Panc1 (cell line): ENCODE results near the gene MPP2. TPM values are rescaled to one million over a fixed set of nuclear protein-coding genes. Genes with fewer than 3 reads are reported as not detected.

Experiments used
- ATAC-seq: fragments of 200-7000 bp; cut with Tn5 transposase; 2 replicates; pipeline ENCODE4 v1.9.1; 2020; ENCODE audit warnings: mild to moderate bottlenecking, moderate library complexity
- BruUV-seq: library from RNA; stranded (reverse); fragments of 400-500 nt; replicated peaks from 2 replicates; lab custom pipeline; 2021; lab: Mats Ljungman, UMichigan
- CTCF ChIA-PET: fragments of 300-600 bp; sonication (Branson Sonifier 250); formaldehyde crosslinking; loops from one replicate; lab custom pipeline; 2022; ENCODE audit warnings: antibody characterized with exemption; lab: Charles Lee
- POLR2A ChIA-PET: fragments of 300-600 bp; sonication (Branson Sonifier 250); formaldehyde crosslinking; loops from one replicate; lab custom pipeline; 2022; ENCODE audit warnings: antibody characterized with exemption; lab: Charles Lee
- DNase-seq: peaks from one replicate; pipeline ENCODE4 v3.0.0-alpha.2; 2010; ENCODE audit warnings: low read depth, low spot score
- H3K27ac ChIP-seq: 2 replicates; pipeline ENCODE4 v1.5.1; 2011; ENCODE audit warnings: mild to moderate bottlenecking, low read length, inconsistent platforms
- H3K27me3 ChIP-seq: fragments of 200-500 bp; sonication (Bioruptor generic); 2 replicates; pipeline ENCODE4 v1.6.0; 2014; ENCODE audit warnings: low read length, inconsistent platforms; ENCODE audit not compliant: control insufficient read depth, insufficient read depth
- H3K36me3 ChIP-seq: fragments of 200-500 bp; sonication (Bioruptor generic); 2 replicates; pipeline ENCODE4 v1.5.1; 2014; ENCODE audit warnings: inconsistent platforms, mild to moderate bottlenecking, low read length, moderate library complexity; ENCODE audit not compliant: control insufficient read depth, insufficient read depth
- H3K4me1 ChIP-seq: 2 replicates; pipeline ENCODE4 v1.5.1; 2011; ENCODE audit warnings: inconsistent platforms, mild to moderate bottlenecking, low read length, moderate library complexity; ENCODE audit not compliant: control insufficient read depth, insufficient read depth
- H3K4me3 ChIP-seq, 2 experiments: 2 replicates each; pipeline ENCODE4 v1.5.1; 2011 to 2012; ENCODE audit warnings: low read depth in 2 of 2, low read length in 2 of 2, mild to moderate bottlenecking in 2 of 2, inconsistent platforms in 1 of 2, moderate library complexity in 1 of 2
- H3K9me3 ChIP-seq: fragments of 200-500 bp; sonication (Bioruptor generic); 2 replicates; pipeline ENCODE4 v1.5.1; 2014; ENCODE audit warnings: low read depth, mild to moderate bottlenecking, inconsistent platforms, low read length, moderate library complexity; ENCODE audit not compliant: control insufficient read depth, insufficient read depth
- POLR2AphosphoS5 ChIP-seq: IDR thresholded peaks from 2 replicates; pipeline ENCODE4 v1.6.1; 2012; ENCODE audit warnings: mild to moderate bottlenecking, low read depth, low read length, moderate library complexity
- REST ChIP-seq, 2 experiments: IDR thresholded peaks; 2 replicates each; pipeline ENCODE4 v1.6.1; 2011 to 2012; ENCODE audit warnings: low read depth in 2 of 2, control low read depth in 1 of 2, low read length in 1 of 2, mild to moderate bottlenecking in 1 of 2, moderate library complexity in 1 of 2; ENCODE audit not compliant: insufficient read depth in 1 of 2
- SIN3A ChIP-seq: IDR thresholded peaks from 2 replicates; pipeline ENCODE4 v1.6.1; 2012; ENCODE audit warnings: low read depth, mild to moderate bottlenecking, low read length, moderate library complexity, borderline replicate concordance; ENCODE audit not compliant: insufficient read depth
- TCF7L2 ChIP-seq: IDR thresholded peaks from 2 replicates; pipeline ENCODE4 v1.6.1; 2011; ENCODE audit warnings: mild to moderate bottlenecking, low read depth, low read length, inconsistent platforms
- in situ Hi-C: cut with HindIII; loops from 2 replicates; pipeline ENCODE4 v1.10.0; 2016; ENCODE audit warnings: low sequenced_read_pairs, low pct_unique_long_range_greater_than_20kb
- intact Hi-C: fragments of 100-400 bp; cut with micrococcal nuclease; formaldehyde crosslinking; loops from one replicate; pipeline ENCODE4 v1.10.0; 2022; ENCODE audit not compliant: unreplicated experiment
- total RNA-seq: library from RNA; stranded (reverse); gene quantifications from one replicate; pipeline ENCODE4 v1.2.1, GENCODE V29; 2021; ENCODE audit not compliant: unreplicated experiment
- TF ChIP-seq, protein P1 (sequence below): fragments of 450-650 bp; IDR thresholded peaks from 2 replicates; pipeline ENCODE4 v1.5.1; 2017; ENCODE audit warnings: mild to moderate bottlenecking

The MPP2 gene
- total RNA-seq, 1 experiment from 2014 or later = 3.5 TPM

DNA sequence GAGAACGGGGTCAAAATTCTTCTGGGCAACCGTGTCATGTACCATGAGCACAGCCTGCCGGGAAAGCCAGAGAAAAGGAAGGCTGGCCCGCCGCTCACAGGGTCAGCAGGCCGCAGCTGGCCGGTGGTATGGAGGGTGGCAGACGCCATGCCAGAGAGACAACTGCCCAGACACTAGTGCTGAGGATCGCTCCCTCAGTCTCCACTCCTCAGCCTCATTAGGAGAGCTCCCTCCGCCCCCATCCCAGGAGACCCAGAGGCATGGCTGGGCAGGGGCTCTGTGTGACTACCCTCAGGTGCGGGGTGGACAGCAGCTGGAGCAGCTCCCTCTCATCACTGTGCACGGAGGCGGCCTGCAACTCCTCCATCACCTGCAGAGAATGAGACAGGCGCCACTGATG lies 77.6 kb downstream of the MPP2 start:
- TF ChIP-seq, protein P1, sequence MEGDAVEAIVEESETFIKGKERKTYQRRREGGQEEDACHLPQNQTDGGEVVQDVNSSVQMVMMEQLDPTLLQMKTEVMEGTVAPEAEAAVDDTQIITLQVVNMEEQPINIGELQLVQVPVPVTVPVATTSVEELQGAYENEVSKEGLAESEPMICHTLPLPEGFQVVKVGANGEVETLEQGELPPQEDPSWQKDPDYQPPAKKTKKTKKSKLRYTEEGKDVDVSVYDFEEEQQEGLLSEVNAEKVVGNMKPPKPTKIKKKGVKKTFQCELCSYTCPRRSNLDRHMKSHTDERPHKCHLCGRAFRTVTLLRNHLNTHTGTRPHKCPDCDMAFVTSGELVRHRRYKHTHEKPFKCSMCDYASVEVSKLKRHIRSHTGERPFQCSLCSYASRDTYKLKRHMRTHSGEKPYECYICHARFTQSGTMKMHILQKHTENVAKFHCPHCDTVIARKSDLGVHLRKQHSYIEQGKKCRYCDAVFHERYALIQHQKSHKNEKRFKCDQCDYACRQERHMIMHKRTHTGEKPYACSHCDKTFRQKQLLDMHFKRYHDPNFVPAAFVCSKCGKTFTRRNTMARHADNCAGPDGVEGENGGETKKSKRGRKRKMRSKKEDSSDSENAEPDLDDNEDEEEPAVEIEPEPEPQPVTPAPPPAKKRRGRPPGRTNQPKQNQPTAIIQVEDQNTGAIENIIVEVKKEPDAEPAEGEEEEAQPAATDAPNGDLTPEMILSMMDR = no peak
- TF ChIP-seq TCF7L2 = no peak
- TF ChIP-seq SIN3A = no peak
- TF ChIP-seq POLR2AphosphoS5 = no peak
- no peak for TF ChIP-seq REST (IDR thresholded peaks at IDR 0.05; ENCODE audit: insufficient read depth in 1 of 2, low read depth in 2 of 2, low read length in 1 of 2)
- H3K4me1 ChIP-seq = no peaks in the 10 kb centered on the region; the same call in 1 of the 2 replicates
- intact Hi-C loops = no loop called here
- no TSS peak for BruUV-seq
- no peaks in the 10 kb centered on the region for H3K27me3 ChIP-seq
- ChIA-PET POLR2A (no interaction called here), CTCF (no interaction called here)
- H3K36me3 ChIP-seq = no peaks in the 10 kb centered on the region
- H3K4me3 ChIP-seq = no peak overlapping the region
- DNase-seq = no peak
- in situ Hi-C loops = no loop called here
- H3K9me3 ChIP-seq = no peaks in the 10 kb centered on the region
- no peak for ATAC-seq
- H3K27ac ChIP-seq = no peak overlapping the region

GRCh38 chr17:43827596-43827995 lies 79.7 kb downstream of the MPP2 start:
- intact Hi-C loops = no loop called here
- no peak overlapping the region for H3K27ac ChIP-seq
- no peaks in the 10 kb centered on the region for H3K36me3 ChIP-seq
- H3K9me3 ChIP-seq = no peaks in the 10 kb centered on the region
- POLR2A ChIA-PET = no interaction called here
- TF ChIP-seq TCF7L2 (no peak), REST (IDR thresholded peaks at IDR 0.05; ENCODE audit: insufficient read depth in 1 of 2, low read depth in 2 of 2, low read length in 1 of 2) (no peak), POLR2AphosphoS5 (no peak), SIN3A (no peak)
- TF ChIP-seq, protein P1 = no peak
- H3K4me3 ChIP-seq = no peak overlapping the region
- DNase-seq (no peak), ATAC-seq (no peak)
- no peaks in the 10 kb centered on the region; the same call in 1 of the 2 replicates for H3K4me1 ChIP-seq
- BruUV-seq = no TSS peak
- in situ Hi-C loops = no loop called here
- H3K27me3 ChIP-seq = no peaks in the 10 kb centered on the region
- CTCF ChIA-PET = no interaction called here
